Spinal cord (tissue), 10 donors: ENCODE data around the gene ACTL6A. TPM values are rescaled to one million over a fixed set of nuclear protein-coding genes. Genes with fewer than 3 reads are reported as not detected.
A peak's percentile ranks its signal among the peaks of the same experiment; 100 is the strongest.
"Not testable (repeated sequence)": the region's sequence is repeated elsewhere in the genome, so short reads cannot be mapped to it uniquely, and the experiment has no call there.

Experiments used
- DNase-seq, 6 donors: peaks; one replicate each; pipeline versions ENCODE4 v3.0.0 to v3.0.0-alpha.2; 2013 to 2015; ENCODE audit warnings: low spot score in 6 of 6, low read depth in 4 of 6
- H3K27ac ChIP-seq: one replicate; pipeline ENCODE4 v1.5.1; 2013; ENCODE audit warnings: low read depth, low read length, control low read depth
- H3K27me3 ChIP-seq: one replicate; pipeline ENCODE4 v1.6.1; 2013; ENCODE audit warnings: low read length; ENCODE audit not compliant: control insufficient read depth, insufficient read depth
- H3K36me3 ChIP-seq: one replicate; pipeline ENCODE4 v1.6.1; 2013; ENCODE audit warnings: low read length; ENCODE audit not compliant: control insufficient read depth, insufficient read depth
- H3K4me1 ChIP-seq: one replicate; pipeline ENCODE4 v1.6.1; 2013; ENCODE audit warnings: low read length; ENCODE audit not compliant: control insufficient read depth, insufficient read depth
- H3K4me3 ChIP-seq: one replicate; pipeline ENCODE4 v1.5.1; 2013; ENCODE audit warnings: low read depth, low read length, control low read depth
- H3K9me3 ChIP-seq: one replicate; pipeline ENCODE4 v1.6.1; 2013; ENCODE audit warnings: low read length; ENCODE audit not compliant: control insufficient read depth, insufficient read depth
- WGBS: methylation state at CpG from one replicate; pipeline ENCODE4 v1.1.5; 2013; ENCODE audit warnings: missing lambda C conversion rate; ENCODE audit not compliant: insufficient coverage; 5-methylcytosine and 5-hydroxymethylcytosine counted together
- long read RNA-seq, 4 donors: transcript quantifications; one replicate each; lab custom pipeline, GENCODE V29; 2026
- polyA plus RNA-seq, 2 donors: library from polyadenylated mRNA; unstranded; fragments of 120-200 nt; gene quantifications; one replicate each; pipeline ENCODE4 v1.2.1, GENCODE V29; 2013; ENCODE audit not compliant: insufficient read length in 2 of 2
- total RNA-seq, 2 donors: library from RNA; depleted of rRNA in 1 of 2; stranded (reverse); fragments of 120-200 nt in 1 of 2; fragments of >200 nt in 1 of 2; gene quantifications; one replicate each; pipeline versions ENCODE4 v1.2.3 to v1.2.4, GENCODE V29; 2013 to 2014
- donor health status: healthy.

Gene ACTL6A
- total RNA-seq = 10 to 100 TPM; 29.8 to 46.2 TPM
- polyA plus RNA-seq = 10 to 100 TPM; 34.9 to 38.1 TPM
- long read RNA-seq, donor 1, partial matches to known transcripts = 9 of 80 reads
- long read RNA-seq, donor 1, other reads (novel, unspliced or antisense) = 61 of 80 reads
- long read RNA-seq, donor 2, transcript ACTL6A-202 (14 exons, 1,901 nt) = major isoform, 7 of 43 reads
- long read RNA-seq, donor 2, partial matches to known transcripts = 8 of 43 reads
- long read RNA-seq, donor 2, other reads (novel, unspliced or antisense) = 26 of 43 reads
- long read RNA-seq, donor 3, partial matches to known transcripts = 18 of 61 reads
- long read RNA-seq, donor 3, other reads (novel, unspliced or antisense) = 36 of 61 reads
- long read RNA-seq, donor 4, transcript ACTL6A-202 (14 exons, 1,901 nt) = major isoform, 37 of 313 reads
- long read RNA-seq, donor 4, transcript ACTL6A-203 (14 exons, 1,750 nt) = minor isoform, 7 of 313 reads
- long read RNA-seq, donor 4, partial matches to known transcripts = 235 of 313 reads
- long read RNA-seq, donor 4, other reads (novel, unspliced or antisense) = 27 of 313 reads

DNA sequence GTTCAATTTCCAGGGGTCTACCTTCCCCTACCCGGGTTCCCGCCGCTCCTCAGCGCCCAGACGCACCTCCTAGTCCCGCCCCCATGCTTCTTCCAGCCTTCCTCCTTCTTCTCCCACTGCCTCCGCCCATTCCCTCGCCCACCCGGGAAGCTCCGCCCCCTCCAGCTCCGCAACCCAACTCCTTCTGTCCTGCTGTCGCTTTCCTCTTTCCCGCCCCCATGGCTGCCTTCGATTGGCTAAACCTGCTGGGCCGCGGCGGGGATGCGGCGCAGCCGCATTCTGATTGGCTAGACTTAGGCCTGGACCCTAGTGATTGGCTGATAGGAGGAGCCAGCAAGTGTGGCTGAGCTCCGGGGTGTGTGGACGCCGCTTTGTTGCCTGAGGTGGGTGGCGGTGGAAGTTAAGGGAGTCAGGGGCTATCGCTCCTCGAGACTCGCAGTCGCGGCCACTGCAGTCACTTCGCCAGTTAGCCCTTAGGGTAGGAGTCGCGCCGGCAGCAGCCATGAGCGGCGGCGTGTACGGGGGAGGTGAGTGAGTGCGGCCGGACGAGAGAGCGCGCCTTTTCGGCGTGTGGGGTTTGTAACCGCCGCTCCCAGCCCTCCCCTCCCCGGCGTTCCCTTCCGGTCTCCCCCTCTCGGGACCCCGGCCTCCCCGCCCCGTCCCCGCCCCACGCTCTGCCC is at the start of gene ACTL6A:
TSS of gene ACTL6A (plus strand) at position 336 of the 680 bp plus-strand sequence. CDS start at position 503, 167 bp downstream.
- peak within 1 kb of the TSS; percentile 85 for H3K4me3 ChIP-seq
- peaks cover 7% of the 10 kb centered on the region for H3K4me1 ChIP-seq

DNA sequence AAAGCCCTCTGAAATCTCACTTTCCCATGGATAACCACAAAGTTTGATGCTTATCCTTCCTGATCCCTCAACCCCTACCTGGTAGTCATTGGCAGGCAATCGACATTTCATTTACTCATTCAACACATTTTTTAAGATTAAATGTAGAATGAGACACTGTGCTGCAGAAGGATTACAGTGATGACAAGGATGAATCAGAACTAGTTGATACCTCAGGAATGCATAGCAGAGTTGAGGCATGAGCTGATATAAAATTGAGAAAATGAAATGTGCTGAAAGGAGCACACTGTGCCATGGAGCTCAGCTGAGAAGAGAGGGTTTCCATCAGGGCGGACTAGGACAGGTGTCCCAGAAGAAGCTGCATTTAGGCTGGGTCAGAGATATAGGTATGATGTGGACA is 48.9 kb upstream of the ACTL6A start:
- Histone ChIP-seq H3K9me3 (no peaks in the 10 kb centered on the region), H3K27me3 (no peaks in the 10 kb centered on the region), H3K4me3 (no peak overlapping the region), H3K27ac (no peak overlapping the region), H3K36me3 (no peaks in the 10 kb centered on the region), H3K4me1 (peaks cover 3% of the 10 kb centered on the region)
- DNase-seq = no peak
- WGBS = 90% methylated on average over 1 of the region's 2 CpGs

More for the DNA sequence above, at the start of gene ACTL6A:
- H3K36me3 ChIP-seq = no peaks in the 10 kb centered on the region
- 0% methylated on average over 50 of the region's 55 CpGs for WGBS
- H3K9me3 ChIP-seq = no peaks in the 10 kb centered on the region
- peak within 1 kb of the TSS; percentile 97 for H3K27ac ChIP-seq
- no peaks in the 10 kb centered on the region for H3K27me3 ChIP-seq
- DNase-seq = peak; percentile 97 to 100 (median 98)

- DNase-seq, H3K9me3 ChIP-seq, H3K36me3 ChIP-seq, H3K27ac ChIP-seq, H3K27me3 ChIP-seq, H3K4me1 ChIP-seq, H3K4me3 ChIP-seq: not testable (repeated sequence)
- WGBS = 92% methylated on average over 5 of the region's 9 CpGs
Observed at GRCh38 chr3:179516461-179517251, 46.1 kb upstream of the ACTL6A start.

DNA sequence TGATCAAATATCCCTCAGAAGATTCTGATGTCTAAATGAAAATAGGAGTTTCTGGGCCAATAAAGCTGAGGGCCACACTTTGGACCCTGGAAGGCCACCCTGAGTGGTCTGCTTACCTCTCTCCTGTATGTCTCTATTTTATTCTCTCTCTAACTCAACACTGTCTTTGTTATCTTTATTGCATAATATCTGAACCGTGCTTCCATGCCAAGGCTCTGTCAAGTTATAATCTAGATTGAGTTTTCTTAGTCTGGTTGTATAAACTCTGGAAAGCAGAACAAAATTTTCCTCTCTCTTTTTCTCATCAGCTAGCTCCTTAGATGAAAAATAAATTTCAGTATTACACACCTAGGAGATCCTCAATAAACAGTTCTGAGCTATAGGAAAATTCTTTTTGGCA is 36.2 kb upstream of the ACTL6A start:
- peak in 1 of 6 donors; percentile 20 for DNase-seq
- H3K36me3 ChIP-seq = no peaks in the 10 kb centered on the region
- no peaks in the 10 kb centered on the region for H3K9me3 ChIP-seq
- peak overlapping the region; percentile 95 for H3K27ac ChIP-seq
- H3K4me3 ChIP-seq = peak overlapping the region; percentile 40
- H3K4me1 ChIP-seq = peaks cover 3% of the 10 kb centered on the region
- WGBS = no CpG with 5 or more reads among the region's 1 CpG
- no peaks in the 10 kb centered on the region for H3K27me3 ChIP-seq

DNA sequence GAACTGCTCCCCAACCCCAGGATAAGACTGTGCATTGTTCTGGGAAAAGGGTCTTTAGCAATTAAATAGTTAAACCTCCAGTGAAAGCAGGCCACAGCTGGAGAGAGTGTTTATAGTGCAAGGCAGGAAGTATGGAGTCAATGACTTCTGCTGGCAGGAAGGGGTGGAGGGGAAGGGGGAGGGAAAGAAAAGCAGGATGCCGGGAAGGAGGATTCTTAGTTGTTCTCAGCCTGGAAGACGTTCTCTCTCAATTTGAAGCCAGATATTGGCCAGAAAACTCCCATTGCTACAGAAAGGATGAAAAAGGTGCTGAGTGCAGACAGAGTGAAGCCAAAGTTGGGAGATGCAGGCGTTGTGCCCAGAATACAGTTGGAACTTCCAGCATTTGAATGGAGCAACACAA is 35.7 kb upstream of the ACTL6A start:
- H3K4me1 ChIP-seq = peaks cover 3% of the 10 kb centered on the region
- peak; percentile 50 to 91 (median 66) for DNase-seq
- H3K27ac ChIP-seq = peak overlapping the region; percentile 95
- 6% methylated on average over 3 of the region's 3 CpGs for WGBS
- no peaks in the 10 kb centered on the region for H3K27me3 ChIP-seq
- no peaks in the 10 kb centered on the region for H3K9me3 ChIP-seq
- peak overlapping the region; percentile 40 for H3K4me3 ChIP-seq
- H3K36me3 ChIP-seq = no peaks in the 10 kb centered on the region

- Histone ChIP-seq H3K27me3 (no peaks in the 10 kb centered on the region), H3K9me3 (no peaks in the 10 kb centered on the region), H3K27ac (no peak overlapping the region), H3K36me3 (no peaks in the 10 kb centered on the region), H3K4me1 (peaks cover 3% of the 10 kb centered on the region), H3K4me3 (no peak overlapping the region)
- WGBS = 92% methylated on average over 1 of the region's 4 CpGs
- DNase-seq = peak in 1 of 6 donors; percentile 22
Observed at GRCh38 chr3:179528772-179529171, 34.0 kb upstream of the ACTL6A start.

DNA sequence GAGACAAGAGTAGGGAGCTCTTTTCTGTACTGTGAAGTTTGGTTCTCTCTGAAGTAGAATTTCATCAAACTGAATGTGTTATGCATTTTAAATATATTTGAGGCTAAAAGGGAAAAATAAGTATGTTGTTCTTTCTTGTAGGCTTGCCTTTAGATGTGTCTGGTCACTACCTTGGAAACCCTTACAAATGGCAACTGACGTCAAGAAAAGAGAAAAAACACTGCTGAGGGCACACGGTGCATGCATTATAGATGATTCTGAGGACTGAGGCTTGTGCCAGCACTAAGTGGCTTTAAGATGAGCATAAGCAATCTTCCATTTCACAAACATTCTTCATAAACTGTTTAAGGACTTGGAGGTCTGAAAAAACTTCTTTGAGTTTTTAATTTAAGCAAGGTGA is 31.1 kb upstream of the ACTL6A start:
- 17% methylated on average over 1 of the region's 2 CpGs for WGBS
- Histone ChIP-seq H3K27me3 (no peaks in the 10 kb centered on the region), H3K27ac (no peak overlapping the region), H3K4me1 (no peaks in the 10 kb centered on the region), H3K36me3 (no peaks in the 10 kb centered on the region), H3K9me3 (no peaks in the 10 kb centered on the region), H3K4me3 (no peak overlapping the region)
- DNase-seq = peak in 2 of 6 donors; percentile 40 to 60

- no peak overlapping the region for H3K4me3 ChIP-seq
- H3K4me1 ChIP-seq = no peaks in the 10 kb centered on the region
- no peaks in the 10 kb centered on the region for H3K36me3 ChIP-seq
- no peak for DNase-seq
- WGBS = 71% methylated on average over 1 of the region's 4 CpGs
- H3K27me3 ChIP-seq = no peaks in the 10 kb centered on the region
- no peak overlapping the region for H3K27ac ChIP-seq
- H3K9me3 ChIP-seq = no peaks in the 10 kb centered on the region
Observed at GRCh38 chr3:179533274-179533673, 29.5 kb upstream of the ACTL6A start.

DNA sequence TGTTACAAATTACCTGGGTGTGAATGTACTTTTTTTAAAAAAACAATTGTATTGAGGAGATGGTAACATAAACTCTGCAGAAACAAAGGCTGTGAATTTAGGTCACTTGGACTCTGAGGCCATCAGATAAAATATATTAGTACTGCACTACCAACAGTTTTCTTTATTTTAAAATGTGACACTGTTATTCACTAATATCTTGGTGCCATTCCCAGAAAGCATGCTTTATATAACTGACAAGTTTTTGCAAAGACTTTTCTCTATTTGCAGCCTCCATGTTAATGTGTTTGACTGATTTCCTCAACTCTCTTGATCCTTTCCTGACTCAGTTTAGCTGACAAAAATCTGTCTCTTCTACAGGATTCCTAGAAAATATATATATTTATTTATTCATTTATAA is 26.5 kb upstream of the ACTL6A start:
- no peak overlapping the region for H3K27ac ChIP-seq
- no peak for DNase-seq
- no peaks in the 10 kb centered on the region for H3K36me3 ChIP-seq
- H3K27me3 ChIP-seq = no peaks in the 10 kb centered on the region
- H3K9me3 ChIP-seq = no peaks in the 10 kb centered on the region
- H3K4me1 ChIP-seq = no peaks in the 10 kb centered on the region
- no peak overlapping the region for H3K4me3 ChIP-seq
